ENCODE results near the gene GPS2.
"Not testable (repeated sequence)": the region's sequence is repeated elsewhere in the genome, so short reads cannot be mapped to it uniquely, and the experiment has no call there.

GPS2 gene

GRCh38 chr17:7314719-7315569 lies at the start of gene GPS2:
Gene GPS2, minus strand, starts transcription at chr17:7315360. Its CDS starts 308 bp downstream, at chr17:7315052.
- peak; percentile 36 for DNase-seq

- DNase-seq, result no peak
Measured at GRCh38 chr17:7363311-7363710, 48.2 kb upstream of the GPS2 start.

GRCh38 chr17:7361906-7362305 lies 46.7 kb upstream of the GPS2 start:
- no peak for DNase-seq

GRCh38 chr17:7357381-7357780 lies 42.2 kb upstream of the GPS2 start:
- DNase-seq, result no peak

- no peak for DNase-seq
Measured at GRCh38 chr17:7356756-7357155, 41.6 kb upstream of the GPS2 start.

GRCh38 chr17:7356072-7356549 lies 41.0 kb upstream of the GPS2 start:
- DNase-seq, result no peak

- no peak for DNase-seq
Measured at GRCh38 chr17:7355573-7355972, 40.4 kb upstream of the GPS2 start.

GRCh38 chr17:7355053-7355452 lies 39.9 kb upstream of the GPS2 start, which contains the start of gene TMEM95:
Gene TMEM95, plus strand, starts transcription at chr17:7355156. Its CDS starts 49 bp downstream, at chr17:7355205.
- no peak for DNase-seq

- DNase-seq, result no peak
Measured at GRCh38 chr17:7354262-7354843, 39.2 kb upstream of the GPS2 start.

- DNase-seq, result no peak
Measured at GRCh38 chr17:7352910-7353635, 37.9 kb upstream of the GPS2 start.

- no peak for DNase-seq
Measured at GRCh38 chr17:7352503-7352889, 37.3 kb upstream of the GPS2 start.

- DNase-seq, result no peak
Measured at GRCh38 chr17:7351665-7352502, 36.7 kb upstream of the GPS2 start, which contains the start of gene KCTD11. Gene KCTD11, plus strand, starts transcription at chr17:7352162.

- DNase-seq, result no peak
Measured at GRCh38 chr17:7348478-7349242, 33.5 kb upstream of the GPS2 start.

GRCh38 chr17:7347630-7348477 lies 32.7 kb upstream of the GPS2 start:
- no peak for DNase-seq

GRCh38 chr17:7346761-7347614 lies 31.8 kb upstream of the GPS2 start:
- no peak for DNase-seq

- no peak for DNase-seq
Measured at GRCh38 chr17:7343250-7343649, 28.1 kb upstream of the GPS2 start.

GRCh38 chr17:7341842-7342241 lies 26.7 kb upstream of the GPS2 start:
- DNase-seq, result no peak

GRCh38 chr17:7340179-7340578 lies 25.0 kb upstream of the GPS2 start:
- DNase-seq, result no peak

- not testable (repeated sequence) for DNase-seq
Measured at GRCh38 chr17:7337600-7337999, 22.4 kb upstream of the GPS2 start.
